NCI-H1417 (cell line): ENCODE results near the gene ELL2.

ENCODE experiments used
- DNase-seq, 3 experiments: peaks; one replicate each; lab custom pipeline; 2025; lab: John Stamatoyannopoulos, UW

Gene ELL2

DNA sequence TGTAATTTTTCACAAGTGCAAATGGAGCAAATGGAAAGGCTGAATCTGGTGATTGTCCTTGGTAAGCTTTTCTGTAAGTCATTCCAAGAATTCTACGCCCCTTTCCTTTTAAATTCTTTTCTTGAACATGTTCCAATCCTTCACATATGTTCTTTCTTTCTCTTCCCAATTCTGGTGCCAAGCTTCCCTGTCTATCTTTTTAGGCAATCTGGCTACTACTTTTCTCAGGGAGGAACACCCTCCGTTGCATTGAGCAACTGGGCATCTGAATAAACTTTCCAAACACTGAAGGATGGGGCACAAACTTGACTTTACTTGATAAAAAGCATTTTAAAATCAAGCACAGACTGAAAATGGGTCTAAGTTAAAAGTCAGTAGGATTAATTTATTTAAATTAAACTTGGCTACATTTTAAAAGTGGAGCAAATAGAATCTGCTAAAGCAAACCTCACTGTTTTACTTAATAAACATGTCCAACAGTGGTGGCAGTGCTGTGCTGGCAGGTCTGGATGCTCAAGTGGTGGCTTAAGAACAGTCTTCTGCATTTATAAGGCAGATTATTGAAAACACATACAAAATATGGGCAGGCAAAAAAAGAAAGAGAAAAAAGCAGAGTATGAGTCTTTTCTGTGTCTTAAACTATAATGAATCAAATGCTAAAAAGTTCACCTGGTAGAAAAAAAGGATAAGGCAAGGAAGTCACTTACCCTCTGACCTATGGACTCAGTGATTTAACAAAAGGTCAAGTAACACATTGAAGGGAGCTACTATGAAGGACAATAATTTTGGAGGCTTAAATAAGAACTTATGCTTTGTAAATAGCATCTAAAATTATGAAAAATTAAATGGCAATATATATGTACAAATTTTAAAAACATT lies 5.4 kb downstream of the ELL2 start:
- DNase-seq: no peak

DNA sequence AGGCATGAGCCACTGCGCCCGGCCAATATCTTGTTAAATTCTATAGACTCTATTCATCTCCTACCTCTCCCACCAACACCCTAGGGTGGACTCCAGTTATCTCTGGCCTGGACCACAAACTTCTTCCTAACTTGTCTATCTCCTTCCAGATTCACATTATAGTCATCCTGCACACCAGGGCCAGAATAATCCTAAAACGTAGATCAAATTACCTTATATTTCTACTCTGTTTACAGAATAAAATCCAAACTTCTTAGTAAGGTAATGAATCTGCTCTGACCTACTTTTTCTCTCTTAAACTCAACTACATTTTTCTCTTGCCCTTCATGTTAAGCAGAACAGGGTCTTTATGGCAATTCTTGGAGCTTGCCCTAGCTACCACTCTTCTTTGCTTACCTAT lies 6.9 kb downstream of the ELL2 start:
- DNase-seq: no peak

DNA sequence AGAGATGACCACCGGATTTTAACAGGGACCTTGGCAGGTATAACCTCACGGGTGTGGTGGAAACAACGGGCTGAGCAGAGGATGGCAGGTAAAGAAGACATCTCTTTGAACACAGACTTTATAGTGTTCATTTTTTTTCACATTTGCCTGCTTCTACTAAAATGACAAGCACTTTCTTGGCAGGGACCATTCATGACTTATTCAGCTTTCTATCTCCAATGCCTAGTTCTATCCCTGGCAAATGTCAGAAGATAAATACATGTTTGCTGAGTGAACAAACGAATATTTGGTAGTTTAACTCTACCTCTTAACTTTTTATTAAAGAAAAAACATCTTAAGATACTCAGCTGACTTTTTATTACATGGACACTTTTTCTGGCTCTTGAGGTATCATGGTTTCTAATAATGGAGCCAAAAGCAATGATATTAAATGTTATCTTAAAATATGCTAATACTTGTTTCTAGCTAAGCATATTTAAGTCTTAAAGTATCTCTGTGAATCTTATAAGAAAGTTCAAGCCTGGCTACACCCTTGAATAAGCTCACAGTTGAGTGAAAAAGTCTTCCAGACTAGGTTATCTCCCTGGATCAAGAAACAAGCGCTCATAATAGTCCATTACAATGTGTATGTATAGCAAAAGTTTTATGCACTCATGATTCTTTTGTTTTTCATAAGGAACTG lies 8.5 kb downstream of the ELL2 start:
- DNase-seq: no peak

DNA sequence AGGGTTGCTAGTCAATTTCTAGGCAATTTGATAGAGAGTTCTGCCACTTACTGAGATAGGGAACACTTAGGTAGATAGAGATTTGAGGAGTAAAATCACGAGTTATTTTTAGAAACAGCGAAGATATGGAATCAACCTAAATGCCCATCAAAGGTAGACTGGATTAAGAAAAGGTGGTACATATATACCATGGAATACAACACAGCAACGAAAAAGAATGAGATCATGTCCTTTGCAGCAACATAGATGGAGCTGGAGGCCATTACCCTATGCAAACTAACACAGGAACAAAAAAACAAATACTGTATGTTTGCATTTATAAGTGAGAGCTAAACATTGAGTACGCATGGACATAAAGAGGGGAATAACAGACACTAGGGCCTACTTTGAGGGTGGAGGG lies 9.7 kb downstream of the ELL2 start:
- DNase-seq: no peak

DNA sequence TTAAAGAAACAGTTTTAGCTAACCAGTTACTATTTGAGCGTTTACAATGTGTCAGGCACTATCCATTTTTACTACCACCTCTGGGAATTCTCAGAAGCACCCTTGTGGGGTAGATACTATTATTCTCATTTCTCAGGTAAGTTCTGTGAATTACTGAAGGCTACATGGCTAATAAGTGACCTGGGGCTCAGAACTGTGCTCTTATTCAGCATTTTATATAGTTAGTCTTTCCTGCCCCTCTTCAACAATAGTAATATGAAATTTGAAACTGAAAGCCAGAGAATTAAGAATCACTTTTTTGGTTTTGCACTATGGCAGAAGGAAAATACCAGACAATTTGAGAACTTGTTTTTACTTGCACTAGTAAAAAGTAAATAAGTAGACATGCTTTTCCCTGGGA lies 11.8 kb downstream of the ELL2 start:
- DNase-seq: no peak

DNA sequence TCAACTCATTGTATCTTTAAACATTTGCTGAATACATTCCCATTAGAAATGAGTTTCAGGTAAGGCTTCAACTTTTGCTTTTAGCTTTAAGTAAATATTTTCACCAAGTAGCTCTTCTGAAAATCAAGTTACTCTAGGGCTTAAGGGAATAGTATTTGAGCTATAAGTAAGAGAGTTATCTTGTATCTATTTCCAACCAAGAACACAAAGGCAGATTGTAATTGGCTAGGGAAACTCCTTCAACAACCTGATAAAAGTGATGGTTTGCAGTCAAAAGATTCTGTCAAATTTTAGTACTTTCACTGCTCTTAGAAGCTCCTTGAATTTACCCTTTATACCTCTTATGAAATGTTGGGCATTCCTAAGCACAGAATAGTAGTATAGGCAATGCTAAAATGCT lies 13.0 kb downstream of the ELL2 start:
- no peak for DNase-seq

DNA sequence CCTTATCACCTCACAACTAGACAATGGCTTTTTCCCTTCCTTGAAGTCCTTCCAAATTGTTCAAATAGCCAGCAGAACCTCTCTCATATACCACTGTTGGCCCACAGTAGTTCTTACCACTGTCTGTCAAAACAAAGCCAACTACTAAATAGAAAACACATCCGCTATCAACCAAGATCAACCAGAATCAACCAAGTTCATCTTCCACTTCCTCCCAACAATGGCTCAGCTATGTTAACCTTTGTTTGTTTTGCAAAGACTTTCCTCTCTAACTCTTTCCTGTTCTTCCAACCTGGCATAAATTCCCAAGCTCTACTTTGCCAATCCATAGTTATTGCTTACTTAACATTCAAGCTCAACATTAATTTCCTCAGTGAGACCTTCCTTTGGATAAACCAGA lies 15.2 kb downstream of the ELL2 start:
- DNase-seq: no peak

DNA sequence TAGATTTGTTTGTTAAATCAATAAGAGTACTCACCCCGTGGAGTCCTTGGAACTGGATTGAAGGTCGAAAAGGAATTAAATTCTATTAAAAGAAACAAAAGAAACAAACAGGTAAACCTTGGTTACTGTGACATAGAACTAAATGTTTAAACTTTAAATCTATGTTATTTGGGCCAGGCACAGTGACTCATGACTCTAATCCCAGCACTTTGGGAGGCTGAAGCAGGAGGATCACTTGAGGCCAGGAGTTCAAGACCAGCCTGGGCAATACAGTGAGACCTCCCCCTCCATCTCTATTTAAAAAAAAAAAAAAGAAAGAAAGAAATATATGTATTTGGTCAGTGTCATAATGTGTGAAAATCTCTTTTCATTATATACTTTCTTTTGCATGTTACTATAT lies 18.7 kb downstream of the ELL2 start:
- DNase-seq: no peak

DNA sequence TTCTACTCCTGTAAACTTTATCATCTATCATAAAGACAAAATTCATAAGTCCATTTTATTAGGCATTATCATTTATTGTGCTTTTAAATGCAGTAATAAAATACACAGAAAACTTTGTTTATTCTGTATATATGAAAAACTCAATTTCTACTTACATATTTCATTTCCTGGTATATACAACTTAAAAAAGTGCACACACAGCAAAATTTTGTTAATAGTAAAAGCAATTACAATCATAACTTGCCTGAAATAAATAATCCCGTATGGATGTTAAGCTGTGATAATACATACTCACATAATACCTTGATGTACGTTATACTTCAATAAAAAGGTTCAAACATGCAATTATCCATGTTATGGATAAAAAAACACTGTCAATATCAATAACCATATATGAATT lies 19.2 kb downstream of the ELL2 start:
- DNase-seq: no peak

DNA sequence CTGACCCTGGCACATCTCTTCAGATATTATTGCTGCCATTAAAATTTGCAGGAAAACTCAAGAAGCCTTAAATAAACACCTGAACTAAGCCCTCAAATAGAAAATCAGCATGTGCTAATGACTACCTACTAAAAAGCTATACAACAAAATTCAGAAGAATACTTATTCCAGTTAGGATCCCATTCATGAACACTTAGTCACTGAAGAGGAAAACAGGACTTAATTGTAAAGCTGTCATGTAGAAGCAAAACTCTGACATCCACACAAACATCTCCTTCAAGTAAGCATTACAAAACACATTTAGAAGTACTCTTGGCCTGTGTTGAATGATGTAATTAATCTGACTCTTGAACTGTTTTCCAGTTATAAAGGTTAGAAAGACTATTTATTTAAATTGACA lies 19.9 kb downstream of the ELL2 start:
- peak in 1 of 3 experiments; percentile 55 for DNase-seq

DNA sequence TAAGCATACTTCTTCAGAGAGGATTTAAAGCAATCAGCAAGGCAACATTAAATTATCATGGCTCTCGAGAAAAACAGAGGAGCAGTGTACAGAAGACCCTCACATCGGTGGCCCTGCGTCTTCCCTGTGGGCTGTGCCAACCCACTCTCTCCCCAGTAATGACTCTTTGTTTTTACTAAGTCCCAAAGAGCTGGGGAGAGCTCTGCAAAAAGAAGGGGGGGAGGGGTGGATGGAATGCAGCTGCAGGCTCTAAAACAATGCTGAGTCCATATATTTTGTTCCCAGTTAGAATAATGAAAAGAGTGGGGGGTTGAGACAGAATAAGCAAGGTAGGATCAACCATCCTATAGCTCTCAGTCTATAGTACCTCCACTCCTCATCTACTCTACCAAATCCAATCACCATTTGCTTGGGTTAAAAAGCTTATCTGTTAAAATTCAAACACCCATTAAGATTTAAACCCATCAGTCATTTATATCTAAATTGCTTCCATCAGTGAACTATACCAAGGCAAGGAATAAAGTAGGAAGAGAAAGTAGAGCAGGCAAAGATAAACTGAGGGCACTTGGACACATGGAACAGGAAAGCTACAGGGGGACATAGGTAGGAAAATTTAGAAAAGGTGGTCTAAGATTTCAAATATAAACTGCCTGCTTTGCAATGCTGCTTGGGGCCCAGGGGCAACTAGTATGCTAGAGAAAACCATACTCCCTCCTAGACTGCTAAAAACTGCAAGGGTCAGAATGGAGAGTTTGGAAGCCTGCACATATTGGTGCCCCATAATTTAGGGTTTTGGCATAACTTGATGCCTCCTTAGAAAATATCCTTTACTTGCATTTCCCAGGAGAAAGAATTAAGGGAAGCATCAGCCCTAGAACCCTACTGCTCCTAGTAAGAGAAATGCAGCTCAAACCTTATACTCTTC lies 20.6 kb downstream of the ELL2 start:
- no peak for DNase-seq

DNA sequence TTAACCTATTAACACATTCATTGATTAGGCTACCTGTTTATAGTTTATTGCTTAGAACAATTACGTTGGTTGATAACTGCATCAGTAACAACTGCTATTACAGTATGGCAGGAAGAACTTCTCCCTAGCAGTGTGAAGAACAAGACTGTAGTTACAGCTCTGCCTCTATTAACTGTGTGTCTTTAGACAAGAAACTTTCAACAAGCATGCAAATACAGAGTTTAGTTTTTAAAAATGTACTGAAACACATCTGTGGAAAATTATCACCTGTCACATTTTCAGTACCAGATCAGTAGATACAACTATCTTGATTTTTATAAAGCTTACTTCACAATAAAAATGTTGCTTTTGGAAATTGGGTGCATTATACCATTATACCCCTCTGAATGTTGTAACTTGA lies 22.2 kb downstream of the ELL2 start:
- DNase-seq: no peak

DNA sequence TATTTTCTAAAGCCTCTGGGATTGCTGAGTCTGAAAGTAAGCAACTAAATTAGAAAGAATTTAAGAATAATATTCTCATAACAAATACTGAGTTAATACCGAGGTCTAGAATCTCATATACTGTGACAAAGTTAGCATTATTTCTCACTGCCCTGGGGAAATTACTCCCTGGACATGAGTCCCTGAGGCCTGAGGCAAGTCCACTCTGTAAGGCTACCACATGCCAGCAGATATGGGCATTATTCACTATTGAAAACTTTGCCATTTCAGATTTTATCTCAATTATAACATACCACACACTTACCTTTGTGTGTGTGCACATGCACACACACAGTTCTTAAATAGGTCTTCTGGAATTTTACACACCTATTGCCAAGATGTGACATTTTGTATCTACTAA lies 22.9 kb downstream of the ELL2 start:
- DNase-seq: no peak

DNA sequence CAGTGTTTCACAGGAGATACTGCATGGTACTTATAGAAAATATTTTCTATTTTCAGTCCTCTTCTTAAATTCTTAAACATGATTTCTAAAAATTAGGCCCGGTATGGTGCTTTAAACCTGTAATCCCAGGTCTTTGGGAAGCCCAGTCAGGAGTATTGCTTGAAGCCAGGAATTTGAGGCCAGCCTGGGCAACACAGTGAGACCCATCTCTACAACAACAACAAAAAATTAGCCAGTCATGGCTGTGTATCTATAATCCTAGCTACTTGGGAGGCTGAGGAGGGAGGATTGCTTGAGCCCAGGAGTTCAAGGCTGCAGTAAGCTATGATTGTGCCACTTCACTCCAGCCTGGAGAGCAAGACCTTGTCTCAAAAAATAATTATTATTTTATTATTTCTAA lies 23.3 kb downstream of the ELL2 start:
- DNase-seq: no peak

DNA sequence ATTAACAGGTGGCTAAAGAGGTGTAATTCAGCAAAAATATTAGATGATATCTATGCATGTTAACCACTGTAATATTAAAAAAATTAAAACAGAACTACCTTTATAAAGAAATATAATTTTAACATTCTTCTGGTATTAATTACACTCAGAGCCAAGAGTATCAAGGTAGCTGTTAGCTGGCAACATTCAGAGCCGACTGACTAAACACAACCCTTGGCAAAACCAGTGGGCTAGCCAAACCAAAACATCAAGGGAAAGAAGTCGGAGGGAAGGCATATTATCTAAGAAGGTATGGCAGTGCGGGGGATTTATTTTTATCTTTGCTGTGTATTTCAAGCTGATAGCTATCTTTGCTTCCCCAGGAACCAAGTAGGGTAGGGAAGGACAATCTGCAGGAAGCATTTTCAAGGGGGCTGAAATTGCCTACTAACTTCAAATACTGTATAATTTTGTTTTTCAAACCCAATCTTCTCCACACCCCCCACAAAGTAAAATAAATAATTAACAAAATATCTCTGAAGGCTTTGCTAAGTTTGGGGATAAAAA lies 24.0 kb downstream of the ELL2 start:
- no peak for DNase-seq

DNA sequence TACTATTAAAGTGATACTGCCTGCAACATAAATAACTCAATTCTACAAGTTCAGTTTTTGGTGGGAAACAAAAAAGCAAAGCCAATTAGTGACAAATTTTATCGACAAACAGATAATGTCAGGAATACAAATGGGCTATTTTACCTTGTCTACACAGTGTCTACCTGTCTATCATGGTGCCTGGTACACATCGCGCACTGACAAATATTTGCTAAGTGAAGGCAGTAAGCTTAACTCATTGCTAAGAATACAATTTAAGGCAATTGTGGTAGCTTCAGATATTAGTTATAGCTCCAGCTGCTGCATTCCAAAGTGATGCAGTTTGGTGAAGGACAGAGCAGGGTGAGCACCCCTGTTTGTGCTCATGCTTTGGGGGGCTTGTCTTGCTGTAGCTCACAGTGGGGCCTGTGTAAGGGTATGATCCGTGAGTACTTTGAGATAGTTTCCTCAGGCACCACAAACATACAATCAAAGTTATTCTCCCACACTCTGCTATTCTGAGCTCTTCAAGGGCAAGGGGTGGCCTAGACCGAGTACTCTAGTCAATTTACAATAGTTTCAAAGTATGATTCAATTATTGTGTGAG lies 24.7 kb downstream of the ELL2 start:
- no peak for DNase-seq

DNA sequence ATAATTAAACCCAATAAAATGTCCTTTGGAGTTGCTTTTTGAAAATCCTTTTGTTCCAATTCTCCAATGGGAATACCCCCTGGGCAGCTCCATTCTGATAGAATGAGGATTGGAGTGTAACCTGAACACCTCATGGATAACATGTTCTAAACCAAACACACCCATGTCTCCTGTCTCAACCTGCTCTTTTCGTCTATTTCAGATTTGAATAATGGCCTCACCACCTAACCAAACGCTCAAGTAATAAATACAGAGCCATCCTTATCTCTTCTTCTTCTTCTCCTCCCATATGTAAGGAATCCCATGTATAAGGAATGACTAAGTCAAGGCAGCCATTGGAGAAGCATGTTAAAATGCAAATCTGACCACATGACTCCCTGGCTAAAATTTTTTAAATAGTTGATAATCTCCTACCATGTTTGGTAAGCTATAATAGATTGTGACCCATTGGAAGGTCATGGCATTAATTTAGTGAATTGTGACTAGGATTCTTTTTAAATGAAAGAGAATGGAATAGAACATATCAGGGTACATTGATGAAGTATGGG lies 26.0 kb downstream of the ELL2 start:
- DNase-seq: peak in 1 of 3 experiments; percentile 1

DNA sequence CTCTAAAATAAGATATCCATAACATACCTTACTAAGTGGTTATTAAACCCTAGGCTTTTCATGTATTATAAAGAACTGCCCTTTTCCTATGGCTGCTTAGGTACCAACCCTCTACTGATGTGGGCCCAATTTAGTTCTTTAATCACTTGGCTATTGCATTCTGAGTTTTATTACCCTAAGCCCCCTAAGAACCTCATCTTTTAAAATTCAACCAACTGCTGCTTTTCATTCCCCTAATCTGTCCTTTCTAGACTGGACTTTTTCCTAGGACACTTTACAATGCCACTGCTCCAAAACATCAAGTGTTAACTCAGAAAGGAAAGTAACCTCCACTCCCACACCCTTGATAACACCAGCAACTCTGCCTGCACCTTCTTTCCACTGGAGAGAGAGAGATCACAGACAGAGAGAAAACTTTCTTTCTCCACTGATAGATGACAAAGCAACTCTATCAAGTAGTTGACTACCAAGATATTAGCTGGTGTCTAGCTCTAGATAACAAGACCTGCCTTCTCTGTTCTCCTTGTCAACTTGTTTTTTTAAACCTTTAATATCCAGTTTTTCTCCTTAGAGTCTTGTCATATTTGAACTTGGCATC lies 27.3 kb downstream of the ELL2 start:
- no peak for DNase-seq

DNA sequence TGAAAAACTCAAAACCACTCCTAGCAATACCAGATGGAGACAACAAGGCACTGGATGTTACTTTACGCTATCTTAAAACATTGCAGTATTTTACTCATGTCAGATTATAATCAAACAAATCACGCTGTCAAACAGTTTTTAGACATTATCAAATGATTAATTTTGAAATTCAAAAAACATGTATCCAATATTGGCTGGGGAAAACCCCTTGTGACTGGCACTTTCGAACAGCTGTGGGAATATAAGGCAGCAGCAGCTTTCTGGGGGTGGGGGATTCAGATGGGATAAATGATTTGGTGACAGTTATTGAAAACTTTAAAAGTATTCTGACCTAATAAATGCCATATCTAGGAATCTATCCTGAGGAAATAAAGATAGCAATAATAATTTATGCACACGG lies 28.7 kb downstream of the ELL2 start:
- no peak for DNase-seq

DNA sequence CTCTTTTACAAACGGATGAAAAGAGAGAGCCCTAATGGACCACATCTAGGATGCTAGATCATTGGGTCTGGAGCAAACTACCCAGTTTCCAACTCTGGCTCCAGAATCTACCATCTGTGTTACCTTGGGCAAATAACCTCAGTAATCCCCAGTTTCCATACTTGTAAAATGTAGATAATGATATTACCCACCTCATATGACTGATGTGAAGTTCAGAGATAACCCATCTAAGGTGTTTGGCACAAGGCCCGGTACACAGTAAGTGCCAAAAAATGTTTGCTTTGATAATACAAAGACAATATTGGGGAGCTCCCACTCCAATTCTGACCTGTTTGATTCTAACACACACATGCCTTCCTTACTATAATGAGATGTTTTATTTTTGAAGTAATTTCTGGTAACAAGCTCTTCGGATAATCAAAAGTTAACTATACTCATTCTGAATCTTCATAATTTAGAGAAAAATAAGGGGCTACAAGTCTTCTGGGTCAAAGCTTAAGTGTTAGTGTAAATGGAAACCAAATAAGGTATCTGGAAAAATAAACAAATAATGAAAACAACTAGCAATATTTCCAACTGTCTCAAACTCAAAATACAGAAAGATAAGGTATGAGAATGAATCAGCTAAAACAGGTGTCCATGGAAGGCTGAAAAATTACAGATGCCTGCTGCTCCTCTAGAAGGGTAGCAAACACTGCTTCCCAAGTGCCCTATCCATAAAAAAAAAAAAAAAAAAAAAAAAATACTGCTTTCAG lies 30.4 kb downstream of the ELL2 start:
- DNase-seq: peak in 1 of 3 experiments; percentile 1
